Liver (tissue), 3 donors: Measurements from ENCODE around the gene HEXIM1.

Source experiments
- CTCF ChIP-seq: fragments of 150-350 bp; IDR thresholded peaks from 2 replicates; pipeline ENCODE4 v1.5.1; 2017; ENCODE audit warnings: improper control_type of control experiment, low read depth, low read length; ENCODE audit not compliant: missing input control
- EGR1 ChIP-seq, 2 donors: IDR thresholded peaks; 2 replicates each; pipeline ENCODE4 v1.6.1; 2016 to 2018; ENCODE audit warnings: antibody characterized with exemption in 2 of 2, low read depth in 2 of 2
- RAD21 ChIP-seq, 2 donors: IDR thresholded peaks; 2 replicates each; pipeline ENCODE4 v1.6.1; 2016; ENCODE audit warnings: antibody characterized with exemption in 2 of 2, mild to moderate bottlenecking in 2 of 2
- REST ChIP-seq: IDR thresholded peaks from 2 replicates; pipeline ENCODE4 v1.6.1; 2016; ENCODE audit warnings: antibody characterized with exemption, mild to moderate bottlenecking
- RXRA ChIP-seq, 2 donors: IDR thresholded peaks; 2 replicates each; pipeline ENCODE4 v1.6.1; 2017 to 2018; ENCODE audit warnings: antibody characterized with exemption in 2 of 2, mild to moderate bottlenecking in 1 of 2
- YY1 ChIP-seq: IDR thresholded peaks from 2 replicates; pipeline ENCODE4 v1.6.1; 2016; ENCODE audit warnings: antibody characterized with exemption, mild to moderate bottlenecking
- TF ChIP-seq, protein P1 (sequence below): IDR thresholded peaks from 2 replicates; pipeline ENCODE4 v1.6.1; 2016; ENCODE audit warnings: antibody characterized with exemption
- TF ChIP-seq, protein P2 (sequence below): IDR thresholded peaks from 2 replicates; pipeline ENCODE4 v1.6.1; 2016; ENCODE audit warnings: antibody characterized with exemption
- donor health status: healthy.
- donor health status: healthy.

GRCh38 chr17:45102856-45103255 is 45.4 kb upstream of the HEXIM1 start:
- no peak for TF ChIP-seq CTCF
- no peak for TF ChIP-seq EGR1 (IDR thresholded peaks at IDR 0.05; ENCODE audit: low read depth in 2 of 2)
- TF ChIP-seq RAD21 (IDR thresholded peaks at IDR 0.05): no peak
- TF ChIP-seq YY1: no peak
- TF ChIP-seq REST: no peak
- no peak for TF ChIP-seq RXRA (IDR thresholded peaks at IDR 0.05)
- TF ChIP-seq, protein P1, sequence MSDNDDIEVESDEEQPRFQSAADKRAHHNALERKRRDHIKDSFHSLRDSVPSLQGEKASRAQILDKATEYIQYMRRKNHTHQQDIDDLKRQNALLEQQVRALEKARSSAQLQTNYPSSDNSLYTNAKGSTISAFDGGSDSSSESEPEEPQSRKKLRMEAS: no peak
- TF ChIP-seq, protein P2, sequence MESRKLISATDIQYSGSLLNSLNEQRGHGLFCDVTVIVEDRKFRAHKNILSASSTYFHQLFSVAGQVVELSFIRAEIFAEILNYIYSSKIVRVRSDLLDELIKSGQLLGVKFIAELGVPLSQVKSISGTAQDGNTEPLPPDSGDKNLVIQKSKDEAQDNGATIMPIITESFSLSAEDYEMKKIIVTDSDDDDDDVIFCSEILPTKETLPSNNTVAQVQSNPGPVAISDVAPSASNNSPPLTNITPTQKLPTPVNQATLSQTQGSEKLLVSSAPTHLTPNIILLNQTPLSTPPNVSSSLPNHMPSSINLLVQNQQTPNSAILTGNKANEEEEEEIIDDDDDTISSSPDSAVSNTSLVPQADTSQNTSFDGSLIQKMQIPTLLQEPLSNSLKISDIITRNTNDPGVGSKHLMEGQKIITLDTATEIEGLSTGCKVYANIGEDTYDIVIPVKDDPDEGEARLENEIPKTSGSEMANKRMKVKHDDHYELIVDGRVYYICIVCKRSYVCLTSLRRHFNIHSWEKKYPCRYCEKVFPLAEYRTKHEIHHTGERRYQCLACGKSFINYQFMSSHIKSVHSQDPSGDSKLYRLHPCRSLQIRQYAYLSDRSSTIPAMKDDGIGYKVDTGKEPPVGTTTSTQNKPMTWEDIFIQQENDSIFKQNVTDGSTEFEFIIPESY: no peak
